HepG2 (cell line): Measurements from ENCODE around the gene SLC13A3. TPM values are rescaled to one million over a fixed set of nuclear protein-coding genes. Genes with fewer than 3 reads are reported as not detected.
A peak's percentile ranks its signal among the peaks of the same experiment; 100 is the strongest.

Experiments
- ARID4A ChIP-seq: sonication (generic); formaldehyde crosslinking; IDR thresholded peaks from 2 replicates; pipeline ENCODE4 v1.5.0; 2020; ENCODE audit warnings: mild to moderate bottlenecking, missing genetic modification reagents, borderline replicate concordance
- ATF2 ChIP-seq: sonication (generic); formaldehyde crosslinking; IDR thresholded peaks from 2 replicates; pipeline ENCODE4 v1.4.0; 2020; ENCODE audit warnings: missing genetic modification reagents
- CAMTA2 ChIP-seq: sonication (generic); formaldehyde crosslinking; IDR thresholded peaks from 2 replicates; pipeline ENCODE4 v1.4.0; 2020; ENCODE audit warnings: mild to moderate bottlenecking, missing genetic modification reagents, borderline replicate concordance
- CREBL2 ChIP-seq: sonication (generic); formaldehyde crosslinking; IDR thresholded peaks from 2 replicates; pipeline ENCODE4 v1.8.1; 2023; ENCODE audit warnings: missing genetic modification reagents, mild to moderate bottlenecking, borderline replicate concordance
- ELF3 ChIP-seq: IDR thresholded peaks from 2 replicates; pipeline ENCODE4 v1.6.1; 2016; ENCODE audit warnings: missing genetic modification reagents, missing compliant biosample characterization
- EP300 ChIP-seq, 3 experiments: sonication (generic) in 1 of 3; formaldehyde crosslinking in 1 of 3; IDR thresholded peaks; 2 replicates each; pipeline versions ENCODE4 v1.5.1 to v1.6.1; 2011 to 2020; ENCODE audit warnings: low read depth in 2 of 3, low read length in 2 of 3, borderline replicate concordance in 1 of 3, improper control_type of control experiment in 1 of 3, mild to moderate bottlenecking in 1 of 3, missing genetic modification reagents in 1 of 3, moderate library complexity in 1 of 3
- FOXM1 ChIP-seq: sonication (generic); formaldehyde crosslinking; IDR thresholded peaks from 2 replicates; pipeline ENCODE4 v1.5.0; 2020; ENCODE audit warnings: missing genetic modification reagents
- MED8 ChIP-seq: sonication (generic); formaldehyde crosslinking; IDR thresholded peaks from 2 replicates; pipeline ENCODE4 v1.8.1; 2023; ENCODE audit warnings: mild to moderate bottlenecking, missing genetic modification reagents; ENCODE audit not compliant: insufficient replicate concordance
- MTERF4 ChIP-seq: sonication (generic); formaldehyde crosslinking; IDR thresholded peaks from 2 replicates; pipeline ENCODE4 v1.8.0; 2023; ENCODE audit warnings: mild to moderate bottlenecking, missing genetic modification reagents
- SETDB1 ChIP-seq: sonication (generic); formaldehyde crosslinking; IDR thresholded peaks from 2 replicates; pipeline ENCODE4 v1.5.1; 2020; ENCODE audit warnings: missing genetic modification reagents, mild to moderate bottlenecking, borderline replicate concordance
- ZBTB14 ChIP-seq: sonication (generic); formaldehyde crosslinking; IDR thresholded peaks from 2 replicates; pipeline ENCODE4 v1.4.0; 2020; ENCODE audit warnings: missing genetic modification reagents
- ZFP62 ChIP-seq: sonication (generic); formaldehyde crosslinking; IDR thresholded peaks from 2 replicates; pipeline ENCODE4 v1.4.0; 2020; ENCODE audit warnings: missing genetic modification reagents
- ZNF12 ChIP-seq: sonication (generic); formaldehyde crosslinking; IDR thresholded peaks from 2 replicates; pipeline ENCODE4 v1.5.0; 2020; ENCODE audit warnings: missing genetic modification reagents
- ZNF687 ChIP-seq: sonication (generic); formaldehyde crosslinking; IDR thresholded peaks from 2 replicates; pipeline ENCODE4 v1.5.1; 2020; ENCODE audit warnings: mild to moderate bottlenecking, missing genetic modification reagents, moderate library complexity
- polyA plus RNA-seq, 8 experiments: library from polyadenylated mRNA; depleted of rRNA in 3 of 8; stranded (reverse) in 7 of 8; unstranded in 1 of 8; fragments of >200 nt; fragmentation: Illumina TruSeq in 4 of 8; extraction: Trizol in 4 of 8; gene quantifications; 2 replicates each; pipeline versions ENCODE4 v1.2.1 to v1.2.3, GENCODE V29; 2011 to 2016; ENCODE audit warnings: low read depth in 4 of 8, missing spikeins in 1 of 8, mixed read lengths in 1 of 8; ENCODE audit not compliant: insufficient read depth in 1 of 8
- total RNA-seq, 5 experiments: library from RNA; depleted of rRNA; stranded (reverse); fragments of >200 nt; fragmentation: Illumina TruSeq; extraction: Trizol; gene quantifications; 2 replicates each; pipeline ENCODE4 v1.2.3, GENCODE V29; 2016; ENCODE audit warnings: low read depth in 1 of 5

SLC13A3 gene
- total and polyA plus RNA-seq, 2 of the 13 experiments (the other 11 are each of a cell fraction or from before 2014, with no cell fraction given) = 66.5 to 76.0 TPM

GRCh38 chr20:46648903-46649649, 2.2 kb downstream of the SLC13A3 start (continued):
- TF ChIP-seq ZNF12 (no peak), SETDB1 (no peak), ZFP62 (no peak), ARID4A (CRISPR knock-in tag) (peak; percentile 49; the same call in 1 of the 2 replicates), ZBTB14 (no peak), CAMTA2 (no peak), MTERF4 (CRISPR knock-in tag) (no peak), ELF3 (CRISPR knock-in tag) (no peak), ATF2 (CRISPR knock-in tag) (no peak), EP300 (IDR thresholded peaks at IDR 0.05; ENCODE audit: low read depth in 2 of 2, low read length in 2 of 2) (no peak), EP300 (CRISPR knock-in tag; IDR thresholded peaks at IDR 0.05; ENCODE audit: borderline replicate concordance) (no peak), CREBL2 (CRISPR knock-in tag) (no peak), ZNF687 (CRISPR knock-in tag) (no peak), MED8 (CRISPR knock-in tag) (no peak), FOXM1 (CRISPR knock-in tag) (no peak)
